Measurements from ENCODE around the gene MIEF2. TPM values are rescaled to one million over a fixed set of nuclear protein-coding genes. Genes with fewer than 3 reads are reported as not detected.
A peak's percentile ranks its signal among the peaks of the same experiment; 100 is the strongest.

Gene MIEF2
- total and polyA plus RNA-seq, 2 donors (not counting 3 experiments of a cell fraction or from before 2014, with no cell fraction given), result 8.3 to 22.7 TPM

DNA sequence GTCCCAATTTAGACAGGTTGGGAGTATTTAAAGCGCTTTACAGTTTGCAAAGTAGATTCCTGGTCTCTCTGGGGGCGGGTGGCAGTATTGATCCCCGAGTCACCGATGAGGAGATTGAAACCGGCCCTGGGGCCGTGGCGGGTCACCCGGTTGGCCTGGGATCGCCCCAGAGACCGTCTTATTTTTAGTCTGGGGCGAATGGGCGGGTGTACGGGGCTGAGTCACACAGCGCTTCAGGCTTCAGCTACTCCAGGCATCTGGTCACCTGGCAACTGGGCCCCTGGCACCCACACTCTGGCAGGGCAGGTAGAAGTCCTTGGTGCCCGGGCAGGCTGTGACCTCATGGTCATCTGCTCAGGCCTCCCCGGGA lies 669 bp downstream of the MIEF2 start:
- peak; percentile 21 for DNase-seq (ENCODE audit: low read depth, low spot score)
- H3K9me3 ChIP-seq (replicated peaks; ENCODE audit: control insufficient read depth, insufficient read depth, low read length), result no peaks in the 10 kb centered on the region
- no TSS peak for BruUV-seq (replicated peaks)
- H3K27ac ChIP-seq (ENCODE audit: insufficient read depth, low read depth, low read length), result peak overlapping the region; percentile 23
- H3K4me3 ChIP-seq (replicated peaks in 1 of 3; ENCODE audit: insufficient read depth in 1 of 3, low read depth in 1 of 3, low read length in 3 of 3), result peak overlapping the region; percentile 45 to 78 (median 65)
- H3K4me2 ChIP-seq (ENCODE audit: insufficient read depth, low read length), result peak overlapping the region; percentile 58
- ChIA-PET CTCF (interaction anchor here (0.5 to 0.7 kb wide), 2 partner anchors 81 to 120 kb away, joined by 3 read pairs; no protein-coding TSS in a partner anchor), POLR2A (no interaction called here)
- no peak for FAIRE-seq
- no peaks in the 10 kb centered on the region for H3K9me1 ChIP-seq (replicated peaks; ENCODE audit: control insufficient read depth, extremely low read depth, insufficient read depth, low read length)
- peaks cover 14% of the 10 kb centered on the region for H3K4me1 ChIP-seq (ENCODE audit: control insufficient read depth, extremely low read depth, insufficient read depth, low read length)
- H3K9ac ChIP-seq (replicated peaks; ENCODE audit: extremely low read depth, insufficient read depth, low read length), result peak overlapping the region; percentile 58
- peaks cover 2 to 24% of the 10 kb centered on the region in 2 experiments for H3K36me3 ChIP-seq (ENCODE audit: control insufficient read depth in 2 of 2, extremely low read depth in 1 of 2, insufficient read depth in 2 of 2, low read length in 2 of 2)
- intact Hi-C loops (cut with micrococcal nuclease) (loop anchor here (1.0 kb wide), 2 partner anchors 36 to 44 kb away; partner anchors contain the start of gene LLGL1), dilution Hi-C loops (cut with MboI; ENCODE audit: extremely low pct_ligation_motif_present, low sequenced_read_pairs) (no loop called here)
- no peaks in the 10 kb centered on the region for H4K20me1 ChIP-seq (replicated peaks; ENCODE audit: control insufficient read depth, extremely low read depth, insufficient read depth, low read length)
- TF ChIP-seq EZH2 (IDR thresholded peaks at IDR 0.05; ENCODE audit: borderline replicate concordance, low read depth, low read length, severe bottlenecking), result no peak
- TF ChIP-seq JUN (IDR thresholded peaks at IDR 0.05; ENCODE audit: borderline replicate concordance, insufficient read depth, insufficient read length, low read depth), result no peak
- no peak for TF ChIP-seq POLR2A (IDR thresholded peaks at IDR 0.05; ENCODE audit: low read depth, low read length)
- no peaks in the 10 kb centered on the region for H3K27me3 ChIP-seq (ENCODE audit: control insufficient read depth in 2 of 2, insufficient read depth in 2 of 2, low read length in 2 of 2)
- H2AFZ ChIP-seq (ENCODE audit: low read depth, low read length), result peak overlapping the region; percentile 78
- peaks cover 18% of the 10 kb centered on the region for H3K79me2 ChIP-seq (ENCODE audit: control insufficient read depth, insufficient read depth, low read length)

DNA sequence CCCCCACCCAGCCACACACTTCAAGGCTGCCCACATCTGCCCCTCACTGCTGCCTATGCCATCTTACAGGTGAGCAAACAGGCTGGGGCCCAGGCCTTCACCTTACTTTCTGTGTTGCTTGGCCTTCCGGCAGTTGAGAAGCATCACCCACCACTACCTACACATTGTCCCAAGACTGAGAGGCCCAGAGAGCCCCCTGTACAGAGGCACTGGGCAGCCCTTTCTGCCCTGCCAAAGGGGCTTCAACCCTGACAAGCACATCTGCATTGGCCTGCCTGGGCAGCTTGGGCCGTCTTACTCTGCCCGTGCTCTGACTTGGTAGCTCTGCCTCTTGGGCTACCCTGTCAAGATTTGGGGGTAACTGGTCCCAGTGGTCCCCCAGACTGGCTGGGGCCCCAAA lies 1.2 kb downstream of the MIEF2 start:
- intact Hi-C loops (cut with micrococcal nuclease), result loop anchor here (1.0 kb wide), 2 partner anchors 36 to 44 kb away; partner anchors contain the start of gene LLGL1
- CTCF ChIA-PET, result interaction anchor here (0.5 to 0.7 kb wide), 2 partner anchors 81 to 121 kb away, joined by 3 read pairs; no protein-coding TSS in a partner anchor
- H2AFZ ChIP-seq (ENCODE audit: low read depth, low read length), result no peak overlapping the region

More for the DNA sequence above, 1.2 kb downstream of the MIEF2 start:
- Histone ChIP-seq H3K79me2 (ENCODE audit: control insufficient read depth, insufficient read depth, low read length) (peaks cover 13% of the 10 kb centered on the region), H3K4me3 (replicated peaks in 1 of 3; ENCODE audit: insufficient read depth in 1 of 3, low read depth in 1 of 3, low read length in 3 of 3) (no peak overlapping the region), H3K9me3 (replicated peaks; ENCODE audit: control insufficient read depth, insufficient read depth, low read length) (no peaks in the 10 kb centered on the region), H3K27me3 (ENCODE audit: control insufficient read depth in 2 of 2, insufficient read depth in 2 of 2, low read length in 2 of 2) (no peaks in the 10 kb centered on the region), H4K20me1 (replicated peaks; ENCODE audit: control insufficient read depth, extremely low read depth, insufficient read depth, low read length) (no peaks in the 10 kb centered on the region), H3K4me1 (ENCODE audit: control insufficient read depth, extremely low read depth, insufficient read depth, low read length) (peaks cover 14% of the 10 kb centered on the region), H3K4me2 (ENCODE audit: insufficient read depth, low read length) (peak overlapping the region; percentile 58), H3K9ac (replicated peaks; ENCODE audit: extremely low read depth, insufficient read depth, low read length) (no peak overlapping the region), H3K27ac (ENCODE audit: insufficient read depth, low read depth, low read length) (no peak overlapping the region), H3K9me1 (replicated peaks; ENCODE audit: control insufficient read depth, extremely low read depth, insufficient read depth, low read length) (no peaks in the 10 kb centered on the region), H3K36me3 (ENCODE audit: control insufficient read depth in 2 of 2, extremely low read depth in 1 of 2, insufficient read depth in 2 of 2, low read length in 2 of 2) (peaks cover 2 to 20% of the 10 kb centered on the region in 2 experiments)
- no TSS peak for BruUV-seq (replicated peaks)
- dilution Hi-C loops (cut with MboI; ENCODE audit: extremely low pct_ligation_motif_present, low sequenced_read_pairs), result no loop called here
- DNase-seq (ENCODE audit: low read depth, low spot score) (no peak), FAIRE-seq (peak; percentile 37)
- TF ChIP-seq POLR2A (IDR thresholded peaks at IDR 0.05; ENCODE audit: low read depth, low read length), result no peak
- TF ChIP-seq EZH2 (IDR thresholded peaks at IDR 0.05; ENCODE audit: borderline replicate concordance, low read depth, low read length, severe bottlenecking), result no peak
- TF ChIP-seq MYC (IDR thresholded peaks at IDR 0.05; ENCODE audit: low read depth, low read length), result no peak
- TF ChIP-seq, protein P1, sequence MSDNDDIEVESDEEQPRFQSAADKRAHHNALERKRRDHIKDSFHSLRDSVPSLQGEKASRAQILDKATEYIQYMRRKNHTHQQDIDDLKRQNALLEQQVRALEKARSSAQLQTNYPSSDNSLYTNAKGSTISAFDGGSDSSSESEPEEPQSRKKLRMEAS (IDR thresholded peaks at IDR 0.05; ENCODE audit: insufficient read depth, insufficient read length), result no peak
- TF ChIP-seq FOS (IDR thresholded peaks at IDR 0.05; ENCODE audit: borderline replicate concordance, insufficient read depth, low read length), result no peak
- TF ChIP-seq POLR2AphosphoS5 (IDR thresholded peaks at IDR 0.05; ENCODE audit: insufficient read depth, low read depth, low read length), result no peak
- TF ChIP-seq, protein P2, sequence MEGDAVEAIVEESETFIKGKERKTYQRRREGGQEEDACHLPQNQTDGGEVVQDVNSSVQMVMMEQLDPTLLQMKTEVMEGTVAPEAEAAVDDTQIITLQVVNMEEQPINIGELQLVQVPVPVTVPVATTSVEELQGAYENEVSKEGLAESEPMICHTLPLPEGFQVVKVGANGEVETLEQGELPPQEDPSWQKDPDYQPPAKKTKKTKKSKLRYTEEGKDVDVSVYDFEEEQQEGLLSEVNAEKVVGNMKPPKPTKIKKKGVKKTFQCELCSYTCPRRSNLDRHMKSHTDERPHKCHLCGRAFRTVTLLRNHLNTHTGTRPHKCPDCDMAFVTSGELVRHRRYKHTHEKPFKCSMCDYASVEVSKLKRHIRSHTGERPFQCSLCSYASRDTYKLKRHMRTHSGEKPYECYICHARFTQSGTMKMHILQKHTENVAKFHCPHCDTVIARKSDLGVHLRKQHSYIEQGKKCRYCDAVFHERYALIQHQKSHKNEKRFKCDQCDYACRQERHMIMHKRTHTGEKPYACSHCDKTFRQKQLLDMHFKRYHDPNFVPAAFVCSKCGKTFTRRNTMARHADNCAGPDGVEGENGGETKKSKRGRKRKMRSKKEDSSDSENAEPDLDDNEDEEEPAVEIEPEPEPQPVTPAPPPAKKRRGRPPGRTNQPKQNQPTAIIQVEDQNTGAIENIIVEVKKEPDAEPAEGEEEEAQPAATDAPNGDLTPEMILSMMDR (IDR thresholded peaks at IDR 0.05; ENCODE audit: extremely low read depth in 1 of 2, insufficient read depth in 1 of 2, low read depth in 1 of 2, low read length in 2 of 2), result no peak
- no peak for TF ChIP-seq GATA2 (IDR thresholded peaks at IDR 0.05; ENCODE audit: insufficient read depth, insufficient read length, low read depth, low read length)
- no peak for TF ChIP-seq JUN (IDR thresholded peaks at IDR 0.05; ENCODE audit: borderline replicate concordance, insufficient read depth, insufficient read length, low read depth)
- POLR2A ChIA-PET, result no interaction called here
